Neural progenitor cell (in vitro differentiated cells): Measurements from ENCODE around the gene ADRB2. TPM values are rescaled to one million over a fixed set of nuclear protein-coding genes. Genes with fewer than 3 reads are reported as not detected.

ENCODE experiments used
- DNase-seq: peaks from one replicate; pipeline ENCODE4 v3.0.0-alpha.2; 2016; ENCODE audit warnings: low spot score
- H2AFZ ChIP-seq: fragments of 200-600 bp; sonication (generic); replicated peaks from 2 replicates; pipeline ENCODE4 v1.6.1; 2016; ENCODE audit warnings: antibody characterized with exemption
- H3F3A ChIP-seq: fragments of 200-600 bp; sonication (generic); 2 replicates; pipeline ENCODE4 v1.6.1; 2016; ENCODE audit warnings: antibody characterized with exemption, low read depth
- H3K27ac ChIP-seq: fragments of 200-600 bp; sonication (generic); 2 replicates; pipeline ENCODE4 v1.5.1; 2016; ENCODE audit warnings: mild to moderate bottlenecking
- H3K27me3 ChIP-seq: fragments of 200-600 bp; sonication (generic); 2 replicates; pipeline ENCODE4 v1.6.1; 2016; ENCODE audit warnings: mild to moderate bottlenecking, moderate library complexity
- H3K36me3 ChIP-seq: fragments of 200-600 bp; sonication (generic); 2 replicates; pipeline ENCODE4 v1.5.1; 2016
- H3K4me1 ChIP-seq: fragments of 200-600 bp; sonication (generic); 2 replicates; pipeline ENCODE4 v1.6.1; 2016; ENCODE audit warnings: mixed run types
- H3K4me2 ChIP-seq: fragments of 200-600 bp; sonication (generic); 2 replicates; pipeline ENCODE4 v1.6.1; 2016
- H3K4me3 ChIP-seq: fragments of 200-600 bp; sonication (generic); 2 replicates; pipeline ENCODE4 v1.5.1; 2016
- H3K79me2 ChIP-seq: fragments of 200-600 bp; sonication (generic); 2 replicates; pipeline ENCODE4 v1.6.1; 2016; ENCODE audit warnings: low read depth
- H3K9ac ChIP-seq: fragments of 200-600 bp; sonication (generic); 2 replicates; pipeline ENCODE4 v1.6.1; 2016
- H3K9me3 ChIP-seq: fragments of 200-600 bp; sonication (generic); 2 replicates; pipeline ENCODE4 v1.5.1; 2016; ENCODE audit warnings: low read depth
- H4K20me1 ChIP-seq: fragments of 200-600 bp; sonication (generic); 2 replicates; pipeline ENCODE4 v1.6.1; 2016; ENCODE audit warnings: low read depth
- H3K27ac Mint-ChIP-seq: 3 replicates; pipeline ENCODE4 v1.8.0; 2021; ENCODE audit warnings: mixed read lengths
- H3K27me3 Mint-ChIP-seq: 2 replicates; pipeline ENCODE4 v1.8.0; 2022; ENCODE audit warnings: low read depth, mild to moderate bottlenecking, inconsistent platforms, moderate library complexity, mixed read lengths; ENCODE audit not compliant: insufficient read depth
- H3K36me3 Mint-ChIP-seq: 3 replicates; pipeline ENCODE4 v1.8.0; 2021; ENCODE audit warnings: mixed read lengths
- H3K4me1 Mint-ChIP-seq: 3 replicates; pipeline ENCODE4 v1.8.0; 2021; ENCODE audit warnings: mixed read lengths
- H3K4me3 Mint-ChIP-seq: 3 replicates; pipeline ENCODE4 v1.8.0; 2021; ENCODE audit warnings: mild to moderate bottlenecking, moderate library complexity, mixed read lengths
- H3K9me3 Mint-ChIP-seq: 3 replicates; pipeline ENCODE4 v1.8.0; 2020; ENCODE audit warnings: mixed read lengths
- EZH2 ChIP-seq: fragments of 200-600 bp; sonication (generic); IDR thresholded peaks from 2 replicates; pipeline ENCODE4 v1.6.1; 2017; ENCODE audit warnings: antibody characterized with exemption, mild to moderate bottlenecking, moderate library complexity
- EZH2phosphoT487 ChIP-seq: fragments of 200-600 bp; sonication (generic); IDR thresholded peaks from 2 replicates; pipeline ENCODE4 v1.6.1; 2017; ENCODE audit warnings: antibody characterized with exemption
- total RNA-seq: library from RNA; depleted of rRNA; stranded (reverse); fragments of >200 nt; gene quantifications from 2 replicates; pipeline ENCODE4 v1.2.3, GENCODE V29; 2015; ENCODE audit warnings: low replicate concordance
- TF ChIP-seq, protein P1 (sequence below): fragments of 200-600 bp; sonication (generic); IDR thresholded peaks from 2 replicates; pipeline ENCODE4 v1.5.1; 2017; ENCODE audit warnings: antibody characterized with exemption, mild to moderate bottlenecking

ADRB2 gene
- total RNA-seq, 1 donor from 2014 or later: 0.32 TPM

DNA sequence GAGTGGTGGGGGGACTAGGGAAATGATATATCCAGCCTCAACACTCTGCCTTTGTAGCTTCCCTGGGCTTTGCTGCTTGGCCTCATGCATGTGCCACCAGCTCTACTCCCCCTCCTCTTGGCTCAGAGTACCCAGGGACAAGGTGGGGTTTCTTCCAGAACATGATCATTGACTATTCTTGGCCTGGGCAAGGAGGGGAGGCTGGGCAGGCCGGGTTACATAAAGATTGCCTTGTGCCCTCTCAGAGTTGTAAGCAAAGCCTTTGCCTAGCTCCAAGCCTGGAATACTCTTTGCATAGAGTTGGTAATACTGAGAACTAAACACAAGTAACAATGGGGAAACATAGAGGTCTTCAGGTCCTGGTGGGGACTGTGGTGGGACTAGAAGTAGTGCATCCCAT is 11.9 kb downstream of the ADRB2 start:
- DNase-seq: no peak
- no peaks in the 10 kb centered on the region for H3K79me2 ChIP-seq
- H3K9me3 Mint-ChIP-seq: no peaks in the 10 kb centered on the region

DNA sequence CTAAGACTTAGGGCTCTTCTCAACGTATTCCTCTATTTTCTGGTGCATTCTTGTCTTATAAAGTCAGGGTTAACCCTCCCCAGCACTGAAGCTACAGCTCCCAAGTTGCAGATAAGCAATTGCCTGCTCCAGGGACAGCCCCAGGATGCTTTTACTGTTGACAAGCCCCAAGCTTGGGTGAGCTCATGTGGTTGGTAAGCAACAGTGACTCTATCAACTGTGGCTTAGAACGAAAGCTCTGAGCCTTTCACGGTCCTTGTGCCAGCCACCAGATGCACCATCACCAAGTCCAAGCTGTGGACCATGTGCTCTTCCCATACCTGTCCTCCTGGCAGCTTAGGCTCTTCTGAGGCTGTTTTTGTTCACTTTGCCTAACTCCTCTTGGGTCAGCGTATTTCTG is 13.5 kb downstream of the ADRB2 start:
- Histone ChIP-seq H3K4me3 (no peak overlapping the region), H3K9ac (no peak overlapping the region), H3K36me3 (no peaks in the 10 kb centered on the region), H3K79me2 (no peaks in the 10 kb centered on the region), H3K27ac (no peak overlapping the region), H3F3A (peaks cover 2% of the 10 kb centered on the region), H4K20me1 (no peaks in the 10 kb centered on the region), H3K4me1 (peaks cover 7% of the 10 kb centered on the region), H3K27me3 (no peaks in the 10 kb centered on the region), H3K9me3 (no peaks in the 10 kb centered on the region), H3K4me2 (no peak overlapping the region), H2AFZ (no peak overlapping the region)
- peaks cover 16% of the 10 kb centered on the region for H3K4me1 Mint-ChIP-seq
- no peaks in the 10 kb centered on the region for H3K36me3 Mint-ChIP-seq
- H3K27ac Mint-ChIP-seq: no peak overlapping the region
- peaks cover 5% of the 10 kb centered on the region for H3K27me3 Mint-ChIP-seq
- no peak for DNase-seq
- no peak for TF ChIP-seq EZH2
- TF ChIP-seq, protein P1, sequence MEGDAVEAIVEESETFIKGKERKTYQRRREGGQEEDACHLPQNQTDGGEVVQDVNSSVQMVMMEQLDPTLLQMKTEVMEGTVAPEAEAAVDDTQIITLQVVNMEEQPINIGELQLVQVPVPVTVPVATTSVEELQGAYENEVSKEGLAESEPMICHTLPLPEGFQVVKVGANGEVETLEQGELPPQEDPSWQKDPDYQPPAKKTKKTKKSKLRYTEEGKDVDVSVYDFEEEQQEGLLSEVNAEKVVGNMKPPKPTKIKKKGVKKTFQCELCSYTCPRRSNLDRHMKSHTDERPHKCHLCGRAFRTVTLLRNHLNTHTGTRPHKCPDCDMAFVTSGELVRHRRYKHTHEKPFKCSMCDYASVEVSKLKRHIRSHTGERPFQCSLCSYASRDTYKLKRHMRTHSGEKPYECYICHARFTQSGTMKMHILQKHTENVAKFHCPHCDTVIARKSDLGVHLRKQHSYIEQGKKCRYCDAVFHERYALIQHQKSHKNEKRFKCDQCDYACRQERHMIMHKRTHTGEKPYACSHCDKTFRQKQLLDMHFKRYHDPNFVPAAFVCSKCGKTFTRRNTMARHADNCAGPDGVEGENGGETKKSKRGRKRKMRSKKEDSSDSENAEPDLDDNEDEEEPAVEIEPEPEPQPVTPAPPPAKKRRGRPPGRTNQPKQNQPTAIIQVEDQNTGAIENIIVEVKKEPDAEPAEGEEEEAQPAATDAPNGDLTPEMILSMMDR: no peak
- no peak for TF ChIP-seq EZH2phosphoT487
- H3K4me3 Mint-ChIP-seq: no peak overlapping the region
- H3K9me3 Mint-ChIP-seq: no peaks in the 10 kb centered on the region

More for the DNA sequence above, 11.9 kb downstream of the ADRB2 start:
- H3K4me1 ChIP-seq: peaks cover under 1% of the 10 kb centered on the region
- H4K20me1 ChIP-seq: no peaks in the 10 kb centered on the region
- Mint-ChIP-seq H3K4me3 (no peak overlapping the region), H3K4me1 (peaks cover 4% of the 10 kb centered on the region), H3K36me3 (no peaks in the 10 kb centered on the region), H3K27me3 (peaks cover 5% of the 10 kb centered on the region), H3K27ac (no peak overlapping the region)
- H3K36me3 ChIP-seq: no peaks in the 10 kb centered on the region
- no peak overlapping the region for H3K4me2 ChIP-seq
- H3F3A ChIP-seq: no peaks in the 10 kb centered on the region
- H3K27ac ChIP-seq: no peak overlapping the region
- no peaks in the 10 kb centered on the region for H3K9me3 ChIP-seq
- H3K27me3 ChIP-seq: no peaks in the 10 kb centered on the region
- H3K9ac ChIP-seq: no peak overlapping the region
- TF ChIP-seq, protein P1: no peak
- no peak for TF ChIP-seq EZH2
- no peak for TF ChIP-seq EZH2phosphoT487
- no peak overlapping the region for H3K4me3 ChIP-seq
- H2AFZ ChIP-seq: no peak overlapping the region

DNA sequence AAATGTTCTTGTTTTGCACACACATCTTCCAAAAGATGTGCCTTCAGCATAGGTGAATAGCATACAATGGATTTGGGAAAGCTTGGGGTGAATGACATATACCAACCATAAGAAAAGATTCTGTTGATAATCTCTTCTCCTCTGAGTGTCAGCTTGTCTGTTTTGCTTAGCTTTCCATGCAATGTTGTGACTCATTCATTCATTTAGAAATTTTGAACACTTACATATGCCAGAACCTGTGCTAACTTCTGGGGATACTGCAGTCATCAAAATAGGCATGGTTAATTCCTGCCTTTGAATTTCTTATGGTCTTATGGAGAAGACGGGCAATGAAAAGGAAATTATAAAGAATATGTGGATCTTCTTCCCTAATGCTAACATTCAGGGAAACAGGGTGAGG is 14.1 kb downstream of the ADRB2 start:
- H3K4me3 Mint-ChIP-seq: no peak overlapping the region
- Histone ChIP-seq H3K9ac (no peak overlapping the region), H3K79me2 (no peaks in the 10 kb centered on the region), H3K4me3 (no peak overlapping the region), H3K4me2 (no peak overlapping the region), H4K20me1 (no peaks in the 10 kb centered on the region), H3K9me3 (no peaks in the 10 kb centered on the region), H3F3A (peaks cover 2% of the 10 kb centered on the region), H3K36me3 (no peaks in the 10 kb centered on the region), H3K27me3 (no peaks in the 10 kb centered on the region), H2AFZ (no peak overlapping the region), H3K27ac (no peak overlapping the region), H3K4me1 (peaks cover 7% of the 10 kb centered on the region)
- H3K9me3 Mint-ChIP-seq: no peaks in the 10 kb centered on the region
- TF ChIP-seq EZH2phosphoT487 (no peak), EZH2 (no peak)
- TF ChIP-seq, protein P1: no peak
- H3K27me3 Mint-ChIP-seq: peaks cover 5% of the 10 kb centered on the region
- no peaks in the 10 kb centered on the region for H3K36me3 Mint-ChIP-seq
- no peak for DNase-seq
- peaks cover 17% of the 10 kb centered on the region for H3K4me1 Mint-ChIP-seq
- no peak overlapping the region for H3K27ac Mint-ChIP-seq
